ENCODE results near the gene OBI1. TPM values are rescaled to one million over a fixed set of nuclear protein-coding genes. Genes with fewer than 3 reads are reported as not detected.
A peak's percentile ranks its signal among the peaks of the same experiment; 100 is the strongest.

The OBI1 gene
- total and polyA plus RNA-seq, 2 donors (not counting 1 experiment from before 2014, with no cell fraction given) = 3.1 to 15.4 TPM

DNA sequence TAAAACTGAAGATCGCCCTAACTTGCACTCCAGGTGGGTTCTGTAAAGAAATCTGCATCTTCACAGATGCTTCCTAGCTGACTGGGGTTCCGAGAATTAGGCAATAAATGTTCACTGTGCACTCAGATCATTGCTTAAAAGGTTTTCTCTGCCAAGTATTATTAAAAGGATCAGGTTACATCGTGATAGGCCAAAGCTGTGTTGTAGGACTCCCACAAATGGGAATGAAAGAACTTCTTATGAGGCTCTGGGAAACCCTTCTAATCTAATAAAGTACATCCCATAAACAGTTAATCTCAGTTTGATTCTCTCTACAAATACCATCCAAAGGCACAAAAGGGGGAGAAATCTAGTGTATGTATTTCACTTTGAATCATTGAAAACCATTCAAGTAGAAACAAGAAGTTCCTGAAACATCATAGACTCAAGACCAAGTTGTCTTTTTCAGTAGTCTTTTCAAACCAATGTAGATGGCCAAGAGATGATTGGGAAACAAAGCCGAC lies 48.5 kb downstream of the OBI1 start:
- no peak overlapping the region for H3K9ac ChIP-seq (ENCODE audit: low read length)
- H3K4me3 ChIP-seq (ENCODE audit: control extremely low read depth in 1 of 5, extremely low read depth in 1 of 5, insufficient read depth in 1 of 5, low read depth in 2 of 5, low read length in 4 of 5) = no peak overlapping the region
- Mint-ChIP-seq H3K27ac (no peak overlapping the region), H3K4me1 (peaks cover 43% of the 10 kb centered on the region), H3K9me3 (ENCODE audit: insufficient read depth) (no peaks in the 10 kb centered on the region), H3K27me3 (peaks cover 54% of the 10 kb centered on the region), H3K4me3 (peak overlapping the region; percentile 84)
- H3K9me3 ChIP-seq (ENCODE audit: control extremely low read depth in 1 of 3, control insufficient read depth in 2 of 3, insufficient read depth in 1 of 3, low read length in 2 of 3) = peaks cover 1 to 41% (median 4%) of the 10 kb centered on the region in 3 donors
- H2AFZ ChIP-seq (ENCODE audit: insufficient read depth, low read depth, low read length, poor library complexity, severe bottlenecking) = no peak overlapping the region
- H3K36me3 ChIP-seq (replicated peaks in 1 of 2; ENCODE audit: control extremely low read depth in 1 of 2, control insufficient read depth in 1 of 2, extremely low read depth in 1 of 2, insufficient read depth in 2 of 2, low read length in 1 of 2) = peaks cover 0 to 3% of the 10 kb centered on the region in 2 experiments
- H3K27ac ChIP-seq (ENCODE audit: low read length in 2 of 2) = no peak overlapping the region
- ATAC-seq (ENCODE audit: low read depth) = no peak
- peak; percentile 12 for DNase-seq
- TF ChIP-seq CTCF (IDR thresholded peaks at IDR 0.05) (no peak), EZH2 (IDR thresholded peaks at IDR 0.05; ENCODE audit: borderline replicate concordance, insufficient read depth, low read depth, low read length, poor library complexity, severe bottlenecking) (no peak)
- intact Hi-C loops (cut with micrococcal nuclease) = no loop called here
- H3K27me3 ChIP-seq (replicated peaks in 1 of 4; ENCODE audit: control extremely low read depth in 1 of 4, control insufficient read depth in 3 of 4, insufficient read depth in 4 of 4, low read length in 3 of 4) = peaks cover 2 to 50% (median 48%) of the 10 kb centered on the region in 4 experiments
- CTCF ChIA-PET = no interaction called here
- 88% methylated on average over 1 of the region's 4 CpGs for WGBS (ENCODE audit: insufficient coverage)
- peaks cover 38 to 45% of the 10 kb centered on the region in 2 donors for H3K4me1 ChIP-seq (ENCODE audit: control insufficient read depth in 2 of 2, insufficient read depth in 2 of 2, low read length in 2 of 2)
- H3K4me2 ChIP-seq (replicated peaks; ENCODE audit: low read depth, low read length, poor library complexity, severe bottlenecking) = no peak overlapping the region
- H3K79me2 ChIP-seq (ENCODE audit: control insufficient read depth, insufficient read depth, low read length) = no peaks in the 10 kb centered on the region
- H4K20me1 ChIP-seq (ENCODE audit: control insufficient read depth, insufficient read depth, low read length, poor library complexity, severe bottlenecking) = peaks cover 5% of the 10 kb centered on the region
- POLR2A ChIA-PET = no interaction called here

DNA sequence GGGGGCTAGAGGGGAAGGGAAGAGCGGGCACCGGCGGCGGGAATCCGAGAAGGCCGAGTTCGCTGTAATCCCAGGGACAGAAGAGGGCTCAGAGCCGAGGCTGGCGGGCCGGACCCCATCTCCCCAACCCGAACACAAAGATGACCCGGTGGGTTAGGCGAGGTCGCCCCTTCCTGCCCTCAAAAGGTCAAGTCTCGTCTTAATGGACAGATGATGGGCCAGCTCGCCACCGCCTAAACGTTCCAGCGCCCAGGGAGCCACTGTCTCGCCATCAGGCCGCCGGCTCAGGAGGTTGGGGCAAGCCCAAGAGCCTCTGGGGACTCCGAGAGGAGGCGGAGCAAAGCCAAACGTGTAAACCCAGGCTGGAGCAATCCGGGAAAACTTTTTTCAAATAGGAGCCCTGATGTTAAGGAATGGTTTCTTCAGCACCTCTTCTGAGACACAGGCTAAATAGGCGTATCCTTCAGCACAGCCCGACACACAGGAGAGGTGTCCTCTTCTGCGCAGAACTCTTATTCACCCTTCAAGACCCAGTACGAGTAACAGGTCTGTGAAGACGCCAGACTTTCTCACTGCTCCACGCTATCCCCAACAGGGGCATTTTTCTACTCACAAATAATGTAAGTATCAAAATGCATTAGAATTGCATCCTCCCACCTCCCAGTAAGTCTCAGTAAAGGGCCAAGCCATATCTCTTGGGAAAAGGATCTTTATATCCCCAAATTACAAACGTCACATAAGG lies 49.3 kb downstream of the OBI1 start:
- 11% methylated on average over 30 of the region's 33 CpGs for WGBS (ENCODE audit: insufficient coverage)
- Histone ChIP-seq H4K20me1 (ENCODE audit: control insufficient read depth, insufficient read depth, low read length, poor library complexity, severe bottlenecking) (peaks cover 5% of the 10 kb centered on the region), H3K9me3 (ENCODE audit: control extremely low read depth in 1 of 3, control insufficient read depth in 2 of 3, insufficient read depth in 1 of 3, low read length in 2 of 3) (peaks cover 1 to 45% (median 4%) of the 10 kb centered on the region in 3 donors), H3K4me2 (replicated peaks; ENCODE audit: low read depth, low read length, poor library complexity, severe bottlenecking) (peak overlapping the region; percentile 91), H3K27ac (ENCODE audit: low read length in 2 of 2) (no peak overlapping the region), H3K4me3 (ENCODE audit: control extremely low read depth in 1 of 5, extremely low read depth in 1 of 5, insufficient read depth in 1 of 5, low read depth in 2 of 5, low read length in 4 of 5) (peak overlapping the region in 4 of 5 experiments; percentile 33 to 57 (median 46)), H3K4me1 (ENCODE audit: control insufficient read depth in 2 of 2, insufficient read depth in 2 of 2, low read length in 2 of 2) (peaks cover 38 to 51% of the 10 kb centered on the region in 2 donors), H3K27me3 (replicated peaks in 1 of 4; ENCODE audit: control extremely low read depth in 1 of 4, control insufficient read depth in 3 of 4, insufficient read depth in 4 of 4, low read length in 3 of 4) (peaks cover 2 to 58% (median 56%) of the 10 kb centered on the region in 4 experiments), H2AFZ (ENCODE audit: insufficient read depth, low read depth, low read length, poor library complexity, severe bottlenecking) (peak overlapping the region; percentile 32), H3K79me2 (ENCODE audit: control insufficient read depth, insufficient read depth, low read length) (no peaks in the 10 kb centered on the region), H3K9ac (ENCODE audit: low read length) (peak overlapping the region; percentile 63), H3K36me3 (replicated peaks in 1 of 2; ENCODE audit: control extremely low read depth in 1 of 2, control insufficient read depth in 1 of 2, extremely low read depth in 1 of 2, insufficient read depth in 2 of 2, low read length in 1 of 2) (no peaks in the 10 kb centered on the region)
- ATAC-seq (ENCODE audit: low read depth) = peak; percentile 32
- H3K4me1 Mint-ChIP-seq = peaks cover 46% of the 10 kb centered on the region
- POLR2A ChIA-PET = interaction anchor here (0.5 to 1.1 kb wide), 2 partner anchors 17 to 740 kb away, joined by 3 to 4 read pairs; no protein-coding TSS in a partner anchor
- H3K27ac Mint-ChIP-seq = no peak overlapping the region
- CTCF ChIA-PET = no interaction called here
- DNase-seq = peak; percentile 52
- intact Hi-C loops (cut with micrococcal nuclease) = loop anchor here (1.0 to 10.0 kb wide), 2 partner anchors 14 to 915 kb away; partner anchors contain the start of gene SLAIN1
- H3K4me3 Mint-ChIP-seq = peak overlapping the region; percentile 84
- H3K9me3 Mint-ChIP-seq (ENCODE audit: insufficient read depth) = no peaks in the 10 kb centered on the region
- peak; percentile 37 for TF ChIP-seq EZH2 (IDR thresholded peaks at IDR 0.05; ENCODE audit: borderline replicate concordance, insufficient read depth, low read depth, low read length, poor library complexity, severe bottlenecking)
- no peak for TF ChIP-seq CTCF (IDR thresholded peaks at IDR 0.05)
- H3K27me3 Mint-ChIP-seq = peaks cover 61% of the 10 kb centered on the region

Data from B cell (primary cell).